Posterior vena cava (tissue), 2 donors: ENCODE measurements around the gene SEMA5B. TPM values are rescaled to one million over a fixed set of nuclear protein-coding genes. Genes with fewer than 3 reads are reported as not detected.

Source experiments
- DNase-seq: peaks from one replicate; pipeline ENCODE4 v3.0.0-alpha.2; 2020; ENCODE audit warnings: low spot score
- intact Hi-C, 2 donors: fragments of 100-400 bp; cut with DNase I; formaldehyde crosslinking; loops; one replicate each; pipeline versions ENCODE4 v1.14.1 to v1.14.2; 2022 to 2023
- total RNA-seq, 2 donors: library from RNA; stranded (reverse); fragmentation: NEBNext Ultra II Directional; extraction: Animal tissue kit (Norgen Biotek cat#: 25700); gene quantifications; one replicate each; pipeline ENCODE4 v1.2.1, GENCODE V29; 2021
- donor health status: DM: yes; HTN: yes; CAD: no.
- donor health status: DM: yes; HTN: yes; CAD: no.

SEMA5B gene
- total RNA-seq, 2 donors from 2014 or later = 0.93 to 1.3 TPM

DNA sequence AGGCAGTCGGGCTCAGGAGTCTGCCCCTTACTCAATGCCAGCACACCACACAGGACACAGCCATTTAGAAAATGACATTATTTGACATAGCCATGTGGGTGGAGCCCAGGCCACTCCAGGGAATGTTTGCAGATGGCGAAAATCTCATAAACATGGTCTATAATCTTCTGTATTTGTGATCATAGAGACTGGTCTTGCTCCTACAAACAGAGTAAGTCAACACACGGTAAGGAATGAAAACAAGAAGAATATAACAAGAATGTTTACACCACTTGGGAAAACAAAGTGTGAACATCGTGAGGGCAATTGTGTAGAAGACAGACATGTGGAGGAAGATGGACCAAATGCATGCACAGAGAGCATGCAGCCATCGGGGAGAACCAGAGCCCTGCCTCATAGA, 68.2 kb downstream of the SEMA5B start:
- DNase-seq = no peak
- intact Hi-C loops = no loop called here

DNA sequence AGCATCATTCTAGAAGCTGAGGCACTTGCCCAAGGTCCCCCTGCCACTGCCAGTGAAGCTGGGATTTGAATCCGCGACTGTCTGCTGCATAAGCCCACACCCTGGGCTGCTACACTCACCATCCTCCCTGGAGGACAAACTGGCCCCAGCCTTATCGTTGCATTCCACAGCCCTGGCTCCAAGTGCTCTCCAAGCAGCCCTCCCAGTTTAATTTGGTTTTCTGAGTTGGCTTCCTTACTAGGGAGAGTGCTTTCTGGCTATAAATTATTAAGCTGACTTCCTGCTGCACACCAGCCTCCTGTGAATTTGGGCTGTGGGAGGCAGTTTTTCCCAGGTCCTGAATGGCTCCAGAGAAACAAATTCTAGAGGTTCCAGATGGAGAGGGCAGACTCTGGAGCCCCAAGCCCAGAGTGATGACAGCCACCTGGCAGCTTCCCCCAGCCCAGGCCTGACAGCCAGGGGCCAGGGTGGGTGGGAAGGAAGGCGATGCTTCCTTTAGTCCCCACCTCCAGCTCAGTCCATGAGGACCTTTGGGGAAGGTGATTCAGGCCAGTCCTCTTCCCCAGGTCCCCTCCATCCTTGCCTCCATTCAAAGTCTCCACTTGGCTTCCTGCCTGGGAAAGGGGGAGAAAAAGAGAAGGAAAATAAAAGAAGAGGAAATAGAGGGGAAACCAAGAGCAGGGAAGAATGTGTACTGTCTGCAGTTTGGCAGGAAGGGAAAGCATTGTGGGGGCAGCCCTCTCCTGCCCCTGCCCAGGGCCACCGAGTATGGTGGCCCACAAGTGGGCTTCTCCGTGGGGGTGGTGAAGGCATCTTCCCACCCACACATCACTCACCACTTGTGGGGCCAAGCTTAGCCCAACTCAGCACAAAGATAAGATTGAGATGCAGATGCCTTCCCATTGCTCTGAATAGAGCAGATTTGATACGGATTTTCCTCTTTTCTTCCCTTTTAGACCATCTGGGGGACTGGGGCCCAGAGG, 69.6 kb downstream of the SEMA5B start:
- no peak for DNase-seq
- intact Hi-C loops = no loop called here

DNA sequence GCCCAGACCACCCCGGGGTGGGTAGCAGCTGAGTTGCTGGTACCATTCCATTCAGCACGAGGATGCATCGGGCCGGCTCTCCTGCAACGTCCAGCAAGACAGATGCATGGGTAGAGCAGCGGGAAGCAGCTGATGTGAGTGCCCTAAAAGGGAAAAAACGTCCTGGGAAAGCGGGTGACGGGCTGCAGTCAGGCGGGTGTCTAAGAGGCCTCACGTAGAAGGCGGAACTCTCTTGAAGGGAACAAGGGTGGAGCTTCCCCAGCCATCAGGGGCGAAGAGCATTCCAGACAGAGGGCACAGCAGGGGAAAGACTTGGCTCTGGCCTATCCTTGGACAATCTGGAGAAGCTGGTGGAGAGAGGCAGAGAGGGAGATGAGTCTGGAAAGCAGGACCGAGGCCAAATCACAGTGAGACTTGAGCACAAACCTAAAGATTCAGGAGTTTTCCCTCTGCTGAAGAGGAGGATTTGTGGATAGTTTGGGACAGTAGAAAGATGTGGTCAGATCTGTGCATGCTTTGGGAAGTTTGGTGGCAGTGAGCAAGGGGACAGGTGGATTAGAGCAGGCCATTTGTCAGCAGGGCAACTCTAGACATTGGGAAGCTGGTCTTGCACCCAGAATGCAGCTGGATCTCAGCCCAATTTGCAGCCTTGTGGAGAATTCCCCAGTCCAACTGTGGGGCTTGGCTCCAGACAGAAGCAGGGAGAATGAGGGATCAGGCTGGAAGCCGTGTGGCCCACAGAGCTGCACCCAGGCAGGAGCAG, 70.7 kb downstream of the SEMA5B start:
- intact Hi-C loops = no loop called here
- no peak for DNase-seq

- intact Hi-C loops = no loop called here
Measured at GRCh38 chr3:122955916-122956692, 71.5 kb downstream of the SEMA5B start.

GRCh38 chr3:122952520-122952919, 75.0 kb downstream of the SEMA5B start:
- intact Hi-C loops = no loop called here
- DNase-seq = no peak

More at GRCh38 chr3:122955916-122956692, 71.5 kb downstream of the SEMA5B start:
- no peak for DNase-seq

DNA sequence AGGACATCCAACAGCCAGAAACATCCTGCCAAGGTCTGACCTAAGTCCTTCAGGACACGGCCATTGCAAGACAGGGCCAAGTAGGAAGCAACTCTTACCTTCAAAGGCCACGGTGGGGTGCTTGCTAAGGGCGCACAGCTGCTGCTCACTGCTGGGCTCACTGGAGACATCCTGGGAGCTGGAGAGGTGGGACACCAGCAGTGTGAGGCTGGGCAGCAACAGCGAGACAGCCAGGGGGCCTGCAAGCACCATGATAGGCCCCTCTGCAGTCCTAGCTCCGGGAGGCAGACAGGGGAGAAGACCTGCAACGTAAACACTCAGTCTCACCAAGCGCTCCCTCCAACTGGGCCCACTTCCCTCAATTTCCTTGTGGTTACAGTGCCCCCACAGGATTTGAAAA, 79.2 kb downstream of the SEMA5B start:
- intact Hi-C loops = no loop called here

GRCh38 chr3:122947738-122948137, 79.8 kb downstream of the SEMA5B start:
- intact Hi-C loops = no loop called here
- peak; percentile 22 for DNase-seq

More for the DNA sequence above, 79.2 kb downstream of the SEMA5B start:
- no peak for DNase-seq

GRCh38 chr3:122947196-122947595, 80.4 kb downstream of the SEMA5B start:
- intact Hi-C loops = no loop called here
- DNase-seq = no peak

DNA sequence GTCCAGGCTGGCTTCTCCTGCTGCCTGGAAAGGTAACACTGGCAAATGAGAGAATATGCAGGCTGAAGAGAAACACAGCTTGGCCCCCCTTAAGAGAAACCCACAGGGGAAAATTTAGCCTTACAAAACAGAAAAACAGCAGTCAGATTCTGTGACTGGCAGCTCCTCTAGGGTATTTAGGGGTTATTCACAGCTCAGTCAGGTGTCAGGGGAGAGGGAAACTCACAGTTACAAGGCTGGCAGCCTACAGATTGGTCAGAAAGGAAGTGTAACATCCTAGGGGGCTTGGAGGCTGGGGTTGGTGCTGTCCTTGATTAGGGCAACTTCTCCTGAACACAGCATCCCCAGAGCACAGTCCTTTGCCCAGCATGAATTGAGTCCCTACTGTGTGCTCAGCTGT, 81.4 kb downstream of the SEMA5B start:
- DNase-seq = no peak
- intact Hi-C loops = no loop called here

- intact Hi-C loops = no loop called here
- no peak for DNase-seq
Measured at GRCh38 chr3:122945230-122945629, 82.3 kb downstream of the SEMA5B start.

DNA sequence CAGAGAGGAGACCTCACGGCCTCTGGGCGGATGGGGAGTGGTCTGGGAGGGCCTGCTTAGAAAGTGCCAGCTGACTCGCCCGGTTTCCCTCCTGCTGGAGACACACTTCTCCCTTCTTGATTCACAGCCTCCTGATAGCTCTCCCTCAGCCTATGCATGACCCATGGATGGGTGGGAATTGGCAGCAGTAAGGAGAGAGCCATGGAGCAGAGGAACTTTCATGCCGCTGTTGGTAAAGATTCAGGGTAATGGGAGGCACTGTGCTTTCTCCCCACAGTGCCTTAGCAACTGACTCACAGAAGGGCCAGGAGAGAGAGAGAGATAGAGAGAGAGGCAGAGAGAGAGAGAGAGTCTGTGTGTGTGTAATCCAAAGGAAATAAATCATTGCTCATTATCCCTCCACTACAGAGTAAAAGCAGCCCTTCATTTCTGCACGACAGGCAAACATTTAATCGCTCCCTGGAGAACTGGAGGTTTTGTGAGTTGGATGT, 82.8 kb downstream of the SEMA5B start:
- DNase-seq = peak; percentile 62
- intact Hi-C loops = loop anchor here in 1 of 2 donors (5.0 kb wide), 1 partner anchor 38 kb away; no protein-coding TSS in a partner anchor

DNA sequence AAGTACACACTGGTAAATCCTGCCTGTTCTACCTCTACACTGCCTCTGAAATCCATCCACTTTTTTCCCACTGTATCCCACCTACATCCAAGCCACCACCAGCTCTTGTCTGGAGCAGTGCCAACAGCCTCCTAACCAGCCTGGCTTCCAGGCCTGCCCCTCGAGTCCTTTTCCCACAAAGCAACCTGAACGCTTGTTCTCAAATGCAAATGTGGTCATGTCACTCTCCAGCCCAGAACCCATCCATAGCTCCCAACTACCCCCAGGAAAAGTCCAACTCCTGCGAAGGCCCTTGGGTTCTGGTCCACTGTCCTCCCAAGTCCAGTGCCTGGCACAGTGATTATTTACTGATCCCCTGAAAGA, 83.8 kb downstream of the SEMA5B start:
- intact Hi-C loops = loop anchor here (2.0 to 5.0 kb wide), 2 partner anchors 38 to 85 kb away; no protein-coding TSS in a partner anchor
- no peak for DNase-seq

DNA sequence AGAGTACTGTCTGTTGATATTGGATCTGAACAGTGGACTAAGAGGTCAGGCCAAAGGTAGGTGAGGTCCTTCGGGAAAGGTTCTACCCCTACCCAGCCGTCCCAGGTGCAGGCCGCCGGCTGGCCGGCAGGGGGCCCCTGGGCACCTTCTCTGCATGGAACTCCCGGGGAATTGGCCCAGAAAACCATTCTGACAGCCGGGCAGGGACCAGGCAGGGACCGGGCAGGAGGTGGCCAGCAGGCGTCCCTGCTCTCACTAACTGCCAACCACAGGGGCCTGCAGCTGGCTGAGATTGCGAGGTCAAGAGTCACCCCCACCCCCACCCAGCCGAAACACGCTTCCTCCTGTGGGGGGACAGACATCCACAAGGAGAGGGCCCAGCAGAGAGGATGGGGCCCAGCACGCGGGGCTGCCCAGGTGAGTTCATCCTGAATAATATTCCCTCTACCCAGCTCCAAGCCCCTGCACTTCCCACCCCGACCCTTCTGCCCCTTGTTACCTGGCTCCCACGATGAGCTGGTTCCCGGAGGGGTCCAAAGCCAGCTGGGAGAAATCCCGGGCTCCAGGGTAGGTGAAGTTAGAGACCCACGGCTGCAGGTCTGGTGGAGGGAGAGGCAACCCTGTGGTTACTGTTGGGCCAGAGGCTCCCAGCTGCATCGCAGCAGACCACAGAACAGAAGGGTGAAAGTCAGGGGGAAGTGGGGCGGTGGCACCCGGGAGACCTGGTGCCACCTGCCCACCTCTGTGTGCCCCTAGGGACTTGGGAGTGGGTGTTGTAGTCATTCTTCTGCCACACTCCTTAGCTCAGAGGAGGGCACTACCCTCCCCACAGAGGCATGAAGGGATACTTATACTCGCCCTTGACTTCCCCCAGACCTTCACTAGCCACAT, 84.4 kb downstream of the SEMA5B start:
- intact Hi-C loops = loop anchor here (2.0 to 5.0 kb wide), 2 partner anchors 39 to 86 kb away; no protein-coding TSS in a partner anchor
- peak; percentile 83 for DNase-seq

DNA sequence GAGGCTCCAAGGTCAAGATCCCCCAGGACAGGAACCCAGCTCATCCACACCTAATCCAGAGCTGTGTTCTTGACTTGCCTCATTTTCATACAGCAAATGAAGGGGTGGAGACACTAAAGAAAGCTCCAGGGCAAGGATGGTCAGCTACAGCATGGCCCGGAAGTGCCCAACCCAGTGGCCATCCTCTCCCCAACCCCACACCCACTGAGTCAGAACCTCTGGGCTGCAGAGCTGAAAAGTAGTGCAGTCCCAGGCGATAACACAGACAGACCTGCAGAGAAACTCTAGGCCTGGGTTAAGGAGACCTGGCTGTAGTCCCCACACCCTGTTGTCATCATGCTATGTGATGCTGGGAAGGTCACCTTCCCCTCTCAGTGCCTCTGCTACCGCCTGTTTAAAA, 85.3 kb downstream of the SEMA5B start:
- intact Hi-C loops = loop anchor here (2.0 to 5.0 kb wide), 2 partner anchors 40 to 87 kb away; no protein-coding TSS in a partner anchor
- peak; percentile 46 for DNase-seq

- intact Hi-C loops = loop anchor here (2.0 to 5.0 kb wide), 2 partner anchors 41 to 87 kb away; no protein-coding TSS in a partner anchor
- DNase-seq = peak; percentile 42
Measured at GRCh38 chr3:122941228-122942206, 86.0 kb downstream of the SEMA5B start.

- peak; percentile 57 for DNase-seq
- intact Hi-C loops = loop anchor here in 1 of 2 donors (5.0 kb wide), 1 partner anchor 42 kb away; no protein-coding TSS in a partner anchor
Measured at GRCh38 chr3:122940628-122941086, 86.9 kb downstream of the SEMA5B start.
